ENCODE data around the gene PDCD7.
A peak's percentile ranks its signal among the peaks of the same experiment; 100 is the strongest.
"Not testable (repeated sequence)": the region's sequence is repeated elsewhere in the genome, so short reads cannot be mapped to it uniquely, and the experiment has no call there.

Gene PDCD7

GRCh38 chr15:65115086-65115485 lies 18.5 kb downstream of the PDCD7 start, which contains the start of gene UBAP1L:
UBAP1L (minus strand) TSS chr15:65115200; CDS start chr15:65106215, 8,985 bp downstream.
- peak in 1 of 3 experiments; percentile 51 for DNase-seq

- no peak for DNase-seq
These were observed 22.8 kb downstream of the PDCD7 start for GRCh38 chr15:65110676-65111292.

GRCh38 chr15:65106011-65106590 lies 27.5 kb downstream of the PDCD7 start:
- DNase-seq, result no peak

DNA sequence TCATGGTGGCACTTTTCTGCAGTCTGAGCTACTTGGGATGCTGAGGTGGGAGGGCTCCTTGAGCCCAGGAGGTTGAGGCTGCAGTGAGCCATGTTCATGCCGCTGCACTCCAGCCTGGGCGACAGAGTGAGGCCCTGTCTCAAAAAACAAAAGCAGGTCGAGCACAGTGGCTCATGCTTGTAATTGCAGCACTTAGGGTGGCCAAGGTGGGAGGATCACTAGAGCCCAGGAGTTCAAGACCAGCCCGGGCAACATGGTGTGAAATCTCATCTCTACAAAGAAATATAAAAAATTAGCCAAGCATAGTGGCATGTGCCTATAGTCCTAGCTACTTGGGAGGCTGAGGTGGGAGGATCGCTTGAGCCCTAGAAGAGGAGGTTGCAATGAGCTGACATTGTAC lies 28.6 kb downstream of the PDCD7 start:
- DNase-seq, result no peak

- DNase-seq, result no peak
These were observed 30.7 kb downstream of the PDCD7 start for GRCh38 chr15:65102912-65103311.

DNA sequence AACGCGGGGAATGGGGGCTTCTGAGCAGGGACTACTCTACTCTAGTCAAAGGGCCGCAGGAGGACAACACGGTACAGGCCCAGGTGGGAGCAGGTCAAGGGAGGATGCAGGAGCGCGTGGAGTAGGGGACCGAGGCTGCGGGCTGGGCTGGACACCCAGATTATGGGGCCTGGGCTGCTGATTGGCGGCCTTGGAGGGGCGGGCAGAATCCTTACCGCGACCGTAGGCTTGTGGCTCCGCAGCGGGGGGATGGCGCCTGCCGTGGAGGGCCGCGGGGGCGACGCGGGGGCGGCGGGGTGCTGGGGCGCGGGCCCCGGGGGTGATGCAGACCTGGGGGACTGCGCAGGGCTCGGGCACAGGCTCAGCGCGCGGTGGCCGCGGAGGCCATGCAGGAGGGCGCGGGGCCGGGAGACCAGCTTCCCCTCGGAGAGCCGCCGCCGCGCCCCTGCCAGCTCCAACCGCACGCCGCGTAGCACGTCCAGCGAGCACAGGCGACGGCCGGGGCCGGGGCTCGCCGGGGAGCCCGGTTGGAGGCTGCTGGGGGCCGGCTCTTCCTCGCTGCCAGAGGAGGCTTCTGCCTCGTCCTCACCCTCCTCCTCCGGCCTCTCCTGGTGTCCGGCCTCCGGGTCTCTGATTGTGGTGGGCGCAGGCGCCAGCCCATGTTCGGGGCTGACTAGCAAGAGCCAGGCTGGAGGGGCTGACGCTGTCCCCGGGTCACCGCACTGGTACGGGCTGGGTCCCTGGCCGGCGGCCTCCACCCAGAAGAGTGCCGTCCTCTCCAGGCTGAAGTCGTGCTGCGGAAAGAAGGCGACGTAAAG lies 31.5 kb downstream of the PDCD7 start:
- no peak for DNase-seq

GRCh38 chr15:65101411-65101890 lies 32.2 kb downstream of the PDCD7 start:
- peak in 2 of 3 experiments; percentile 18 to 34 for DNase-seq

- DNase-seq, result no peak
These were observed 33.2 kb downstream of the PDCD7 start for GRCh38 chr15:65100442-65100841.

DNA sequence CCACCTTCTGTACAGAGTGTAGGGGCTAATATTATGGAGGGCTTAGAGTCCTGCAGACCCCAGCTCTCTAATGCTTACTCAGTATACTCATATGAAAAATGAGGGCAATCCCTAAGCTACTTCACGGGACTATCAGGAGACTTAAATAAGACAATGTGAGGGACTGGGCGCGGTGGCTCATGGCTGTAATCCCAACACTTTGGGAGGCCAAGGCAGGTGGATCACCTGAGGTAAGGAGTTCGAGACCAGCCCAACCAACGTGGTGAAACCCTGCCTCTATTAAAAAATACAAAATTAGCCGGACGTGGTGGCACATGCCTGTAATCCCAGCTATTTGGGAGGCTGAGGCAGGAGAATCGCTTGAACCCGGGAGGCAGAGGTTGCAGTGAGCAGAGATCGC lies 33.8 kb downstream of the PDCD7 start:
- not testable (repeated sequence) for DNase-seq

GRCh38 chr15:65099336-65099735 lies 34.3 kb downstream of the PDCD7 start:
- DNase-seq, result no peak

DNA sequence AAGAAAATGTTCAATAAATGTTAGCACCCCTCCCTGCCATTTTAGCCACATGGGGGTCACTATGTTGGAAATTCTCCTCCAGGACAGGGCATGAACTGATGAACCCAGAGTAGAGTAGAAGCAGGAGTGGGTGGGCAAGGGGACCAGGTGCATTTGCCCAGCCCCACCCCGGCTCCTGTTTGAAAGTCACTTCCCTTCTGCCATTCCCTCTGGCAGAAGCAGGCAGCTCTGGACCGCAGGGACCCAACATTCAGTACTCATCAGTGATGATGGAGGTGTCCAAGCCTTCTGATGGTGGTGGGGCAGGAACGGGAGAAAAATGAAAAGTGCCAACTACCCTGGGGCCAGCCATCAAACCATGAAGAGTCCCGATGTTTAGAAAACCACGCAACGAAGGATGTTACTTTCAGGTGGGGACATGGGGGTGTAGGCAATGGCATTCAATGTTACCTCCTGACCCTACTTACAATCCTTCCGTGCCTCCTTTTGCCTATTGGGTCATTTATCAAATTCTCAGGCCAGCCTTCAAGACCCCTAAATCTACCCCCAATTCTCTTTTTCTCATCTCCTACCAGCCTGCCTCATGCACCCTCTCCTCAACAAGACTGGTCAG lies 35.9 kb downstream of the PDCD7 start:
- no peak for DNase-seq

DNA sequence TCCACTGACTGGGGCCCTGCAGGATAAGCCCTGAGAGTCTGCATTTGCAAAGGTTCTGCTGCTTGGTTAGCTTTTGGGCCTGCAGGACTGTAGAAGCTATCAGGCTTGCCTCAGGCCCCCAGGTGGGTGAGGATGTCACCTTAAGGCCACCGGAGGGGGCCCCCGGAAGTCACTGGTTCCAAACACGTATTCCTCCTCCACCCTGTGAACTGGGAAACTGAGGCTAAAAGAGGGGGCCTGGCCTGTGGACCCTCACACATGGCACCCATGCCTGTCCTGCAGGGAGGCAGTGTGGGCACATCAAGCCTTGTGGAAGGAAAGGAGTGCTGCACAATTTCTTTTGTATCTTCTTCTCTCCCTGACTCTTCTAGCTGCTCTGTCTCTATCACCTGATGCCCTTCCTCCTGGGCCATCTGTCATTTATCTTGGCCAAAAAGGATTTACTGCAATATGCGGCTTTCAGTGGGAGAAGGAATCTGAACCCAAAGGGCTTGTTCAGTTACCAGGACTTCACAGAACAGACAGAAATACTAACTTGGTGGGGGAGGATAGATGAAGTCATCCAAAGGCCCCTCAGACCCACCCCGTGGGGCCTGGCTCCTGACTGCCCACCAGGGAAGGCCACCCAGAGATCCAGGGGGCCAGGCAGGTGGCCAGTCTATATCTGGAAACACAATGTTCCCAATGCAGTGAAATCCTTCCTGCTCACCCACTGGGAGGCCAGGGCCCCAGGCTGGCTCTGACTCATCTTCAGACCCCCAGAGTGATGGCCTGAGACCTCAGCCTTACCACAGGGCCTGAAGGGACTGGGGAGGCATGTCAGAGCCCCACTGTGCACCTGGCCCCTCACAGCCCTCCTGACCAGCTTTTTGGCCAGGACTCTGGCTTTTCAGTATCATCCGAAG lies 36.9 kb downstream of the PDCD7 start:
- DNase-seq, result no peak

GRCh38 chr15:65095747-65096104 lies 37.9 kb downstream of the PDCD7 start:
- DNase-seq, result no peak

- DNase-seq, result no peak
These were observed 38.4 kb downstream of the PDCD7 start for GRCh38 chr15:65095011-65095746.

DNA sequence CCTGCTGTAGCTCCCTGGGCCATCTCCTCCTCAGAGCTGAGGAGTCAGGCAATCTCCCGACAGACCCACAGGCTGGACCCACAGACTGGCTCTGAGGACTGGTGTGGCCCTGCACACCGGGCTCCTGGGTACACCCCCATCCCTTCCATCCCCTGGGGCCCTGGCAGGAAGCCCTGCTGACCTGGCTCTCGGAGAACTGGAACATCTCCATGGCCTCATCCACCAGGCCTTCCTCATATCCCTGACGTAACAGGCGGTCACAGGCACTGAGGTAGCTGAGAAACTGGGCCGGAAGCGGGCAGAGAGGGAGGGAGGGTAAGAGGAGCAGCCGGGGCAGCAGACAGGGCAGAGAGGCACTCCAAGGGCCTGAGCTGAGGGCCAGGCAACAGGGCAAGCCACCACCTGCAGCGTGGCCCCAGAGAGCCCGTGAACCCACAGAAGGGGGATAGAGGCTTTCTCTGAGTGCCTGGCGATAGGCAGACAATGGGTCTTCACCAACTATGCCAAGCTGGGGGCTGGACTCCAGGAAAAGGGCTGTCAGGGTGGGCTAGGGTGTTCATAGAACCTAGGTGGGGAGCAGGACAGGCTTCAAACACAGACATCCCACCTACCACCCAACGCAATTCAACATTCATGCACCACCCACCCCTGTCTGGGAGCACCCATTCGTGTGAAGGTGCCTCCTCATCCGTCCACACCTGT lies 39.2 kb downstream of the PDCD7 start:
- DNase-seq, result no peak

DNA sequence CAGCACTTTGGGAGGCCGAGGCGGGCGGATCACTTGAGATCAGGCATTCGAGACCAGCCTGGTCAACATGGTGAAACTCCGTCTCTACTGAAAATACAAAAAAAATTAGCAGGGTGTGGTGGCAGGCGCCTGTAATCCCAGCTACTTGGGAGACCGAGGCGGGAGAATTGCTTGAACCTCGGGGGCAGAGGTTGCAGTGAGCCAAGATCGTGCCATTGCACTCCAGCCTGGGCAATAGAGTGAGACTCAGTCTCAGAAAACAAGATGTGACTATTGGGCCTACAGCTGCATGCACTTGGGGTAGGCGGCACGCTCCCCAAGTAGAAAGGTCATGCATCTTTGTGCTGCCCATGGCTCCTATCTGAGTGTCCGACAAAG lies 39.8 kb downstream of the PDCD7 start:
- not testable (repeated sequence) for DNase-seq

DNA sequence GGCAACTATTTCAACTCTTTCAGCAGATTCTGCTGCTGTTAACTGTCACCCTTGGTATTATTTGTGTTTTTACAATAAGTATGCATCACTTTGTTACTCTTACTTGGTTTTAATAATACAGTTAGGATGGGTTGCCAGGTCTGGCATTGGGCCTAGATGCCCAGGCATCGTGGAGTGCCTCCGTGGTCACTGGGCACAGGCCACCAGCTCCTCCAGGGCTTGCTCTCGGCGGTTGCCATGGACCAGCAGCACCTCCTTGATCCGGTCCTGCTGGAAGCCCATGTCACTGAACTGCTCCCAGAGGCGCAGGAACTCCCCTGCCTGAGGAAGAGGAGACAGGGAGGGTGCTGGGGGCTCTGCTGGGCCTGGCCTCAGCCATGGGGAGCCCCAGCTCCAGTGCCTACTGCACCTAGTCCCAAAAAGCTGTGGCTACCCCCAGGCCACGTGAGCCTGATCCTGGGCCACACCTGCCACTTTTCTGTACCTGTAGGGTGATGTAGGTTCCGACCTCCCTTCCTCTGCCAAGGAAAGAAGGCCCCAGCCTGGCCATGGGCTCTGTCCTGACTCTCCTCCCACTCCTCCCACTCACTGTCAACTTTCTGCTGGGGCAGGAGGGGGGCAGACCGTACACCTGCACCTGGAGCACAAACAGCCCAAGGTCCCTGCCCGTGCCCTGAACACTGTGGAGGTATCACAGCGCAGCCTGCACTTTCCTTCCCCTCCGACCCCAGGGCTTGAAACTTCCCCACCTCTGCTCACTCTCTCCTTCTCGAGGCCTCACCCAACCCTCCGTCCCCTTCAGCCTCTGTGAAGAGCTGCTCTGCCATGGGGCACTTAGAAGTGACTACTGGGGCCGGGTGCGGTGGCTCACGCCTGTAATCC lies 40.5 kb downstream of the PDCD7 start:
- DNase-seq, result no peak

- DNase-seq, result no peak
These were observed 41.5 kb downstream of the PDCD7 start for GRCh38 chr15:65091946-65092770.

- no peak for DNase-seq
These were observed 44.3 kb downstream of the PDCD7 start for GRCh38 chr15:65089206-65089824.

Data from NCI-H1417 (cell line).